ENCODE data around the gene NDC80. TPM values are rescaled to one million over a fixed set of nuclear protein-coding genes. Genes with fewer than 3 reads are reported as not detected.

The NDC80 gene
- polyA plus RNA-seq, 1 donor from 2014 or later: 1.9 TPM

- TF ChIP-seq EP300 (conservative IDR thresholded peaks at IDR 0.05; ENCODE audit: poor library complexity, severe bottlenecking): no peak
- no peak for TF ChIP-seq EZH2 (IDR thresholded peaks at IDR 0.05; ENCODE audit: borderline replicate concordance, insufficient read depth, low read length, poor library complexity, severe bottlenecking)
- TF ChIP-seq POLR2AphosphoS5 (IDR thresholded peaks at IDR 0.05): no peak
- no peak for TF ChIP-seq RAD21 (conservative IDR thresholded peaks at IDR 0.05)
- no peak for TF ChIP-seq TAF1 (IDR thresholded peaks at IDR 0.05; ENCODE audit: low read depth)
- TF ChIP-seq SMC3 (conservative IDR thresholded peaks at IDR 0.05; ENCODE audit: poor library complexity): no peak
- no peak for TF ChIP-seq CTCF (IDR thresholded peaks at IDR 0.05; ENCODE audit: poor library complexity, severe bottlenecking)
- no peak for TF ChIP-seq REST (IDR thresholded peaks at IDR 0.05; ENCODE audit: borderline replicate concordance)
- no peak for TF ChIP-seq MXI1 (conservative IDR thresholded peaks at IDR 0.05; ENCODE audit: poor library complexity, severe bottlenecking)
- no peaks in the 10 kb centered on the region for H4K20me1 ChIP-seq (ENCODE audit: insufficient read depth)
- no peak overlapping the region for H2AFZ ChIP-seq (ENCODE audit: low read depth, low read length)
- no peaks in the 10 kb centered on the region for H3K27me3 ChIP-seq (ENCODE audit: insufficient read depth, low read depth, low read length)
- H3K36me3 ChIP-seq (ENCODE audit: insufficient read depth, low read length): no peaks in the 10 kb centered on the region
- H3K9ac ChIP-seq (ENCODE audit: low read length): no peak overlapping the region
- H3K4me2 ChIP-seq (ENCODE audit: low read length): no peak overlapping the region
- no peaks in the 10 kb centered on the region for H3K79me2 ChIP-seq (replicated peaks; ENCODE audit: insufficient read depth, low read length)
- H3F3A ChIP-seq (ENCODE audit: insufficient read depth, low read length, poor library complexity, severe bottlenecking): no peaks in the 10 kb centered on the region
- no peak overlapping the region for H3K27ac ChIP-seq (ENCODE audit: low read length)
- no peaks in the 10 kb centered on the region for H3K9me2 ChIP-seq (ENCODE audit: insufficient read depth, low read length)
- H3K4me3 ChIP-seq (ENCODE audit: low read length): no peak overlapping the region
- H3K9me3 ChIP-seq (ENCODE audit: low read length): no peaks in the 10 kb centered on the region
These were observed 45.0 kb upstream of the NDC80 start for GRCh38 chr18:2526329-2526728.

GRCh38 chr18:2529154-2529553 is 42.2 kb upstream of the NDC80 start:
- Histone ChIP-seq H3K79me2 (replicated peaks; ENCODE audit: insufficient read depth, low read length) (no peaks in the 10 kb centered on the region), H3K9ac (ENCODE audit: low read length) (no peak overlapping the region), H3K4me3 (ENCODE audit: low read length) (no peak overlapping the region), H3K27me3 (ENCODE audit: insufficient read depth, low read depth, low read length) (no peaks in the 10 kb centered on the region), H4K20me1 (ENCODE audit: insufficient read depth) (no peaks in the 10 kb centered on the region), H3K9me2 (ENCODE audit: insufficient read depth, low read length) (no peaks in the 10 kb centered on the region), H2AFZ (ENCODE audit: low read depth, low read length) (no peak overlapping the region), H3K4me2 (ENCODE audit: low read length) (no peak overlapping the region), H3K9me3 (ENCODE audit: low read length) (no peaks in the 10 kb centered on the region), H3F3A (ENCODE audit: insufficient read depth, low read length, poor library complexity, severe bottlenecking) (no peaks in the 10 kb centered on the region), H3K27ac (ENCODE audit: low read length) (no peak overlapping the region), H3K36me3 (ENCODE audit: insufficient read depth, low read length) (no peaks in the 10 kb centered on the region)
- TF ChIP-seq REST (IDR thresholded peaks at IDR 0.05; ENCODE audit: borderline replicate concordance) (no peak), CTCF (IDR thresholded peaks at IDR 0.05; ENCODE audit: poor library complexity, severe bottlenecking) (no peak), EP300 (conservative IDR thresholded peaks at IDR 0.05; ENCODE audit: poor library complexity, severe bottlenecking) (no peak), RAD21 (conservative IDR thresholded peaks at IDR 0.05) (no peak), EZH2 (IDR thresholded peaks at IDR 0.05; ENCODE audit: borderline replicate concordance, insufficient read depth, low read length, poor library complexity, severe bottlenecking) (no peak), POLR2AphosphoS5 (IDR thresholded peaks at IDR 0.05) (no peak), SMC3 (conservative IDR thresholded peaks at IDR 0.05; ENCODE audit: poor library complexity) (no peak), MXI1 (conservative IDR thresholded peaks at IDR 0.05; ENCODE audit: poor library complexity, severe bottlenecking) (no peak), TAF1 (IDR thresholded peaks at IDR 0.05; ENCODE audit: low read depth) (no peak)
